Hepatic stellate cell (primary cell): ENCODE data around the gene MEIS3.
"Not testable (repeated sequence)": the region's sequence is repeated elsewhere in the genome, so short reads cannot be mapped to it uniquely, and the experiment has no call there.

Source experiments
- DNase-seq: peaks from one replicate; pipeline ENCODE4 v3.0.0; 2011; ENCODE audit warnings: low spot score

MEIS3 gene

GRCh38 chr19:47386582-47386981 lies 32.7 kb downstream of the MEIS3 start:
- not testable (repeated sequence) for DNase-seq

GRCh38 chr19:47384533-47384932 lies 34.8 kb downstream of the MEIS3 start:
- not testable (repeated sequence) for DNase-seq

- not testable (repeated sequence) for DNase-seq
Observed at GRCh38 chr19:47383890-47384289, 35.4 kb downstream of the MEIS3 start.

GRCh38 chr19:47381653-47382279 lies 37.6 kb downstream of the MEIS3 start:
- DNase-seq = no peak

- no peak for DNase-seq
Observed at GRCh38 chr19:47381121-47381520, 38.2 kb downstream of the MEIS3 start.

GRCh38 chr19:47380559-47380958 lies 38.8 kb downstream of the MEIS3 start:
- no peak for DNase-seq

- no peak for DNase-seq
Observed at GRCh38 chr19:47379381-47379938, 39.9 kb downstream of the MEIS3 start.

- no peak for DNase-seq
Observed at GRCh38 chr19:47378246-47378645, 41.1 kb downstream of the MEIS3 start.

GRCh38 chr19:47377801-47378200 lies 41.5 kb downstream of the MEIS3 start:
- no peak for DNase-seq

GRCh38 chr19:47377208-47377701 lies 42.1 kb downstream of the MEIS3 start:
- DNase-seq = no peak

GRCh38 chr19:47376589-47377144 lies 42.7 kb downstream of the MEIS3 start:
- DNase-seq = no peak

GRCh38 chr19:47375694-47376588 lies 43.4 kb downstream of the MEIS3 start:
- DNase-seq = no peak

GRCh38 chr19:47374876-47375693 lies 44.2 kb downstream of the MEIS3 start:
- DNase-seq = no peak

- DNase-seq = no peak
Observed at GRCh38 chr19:47373246-47374240, 45.8 kb downstream of the MEIS3 start.

GRCh38 chr19:47372603-47373002 lies 46.7 kb downstream of the MEIS3 start:
- no peak for DNase-seq

- DNase-seq = no peak
Observed at GRCh38 chr19:47371261-47371660, 48.1 kb downstream of the MEIS3 start.

GRCh38 chr19:47370045-47370611 lies 49.2 kb downstream of the MEIS3 start:
- peak; percentile 74 for DNase-seq

- not testable (repeated sequence) for DNase-seq
Observed at GRCh38 chr19:47365455-47365854, 53.9 kb downstream of the MEIS3 start.

- no peak for DNase-seq
Observed at GRCh38 chr19:47363758-47364531, 55.4 kb downstream of the MEIS3 start.
